Right atrium auricular region (tissue), 2 donors: ENCODE measurements around the gene NXPH4. TPM values are rescaled to one million over a fixed set of nuclear protein-coding genes. Genes with fewer than 3 reads are reported as not detected.

Experiments
- DNase-seq: peaks from one replicate; pipeline ENCODE4 v3.0.0-alpha.2; 2019; ENCODE audit warnings: low spot score
- H3K27ac ChIP-seq, 2 donors: fragments of 200-600 bp; sonication (generic); 1 replicate in 1 of 2; 2 replicates in 1 of 2; pipeline ENCODE4 v1.5.1; 2016 to 2019
- H3K27me3 ChIP-seq, 2 donors: fragments of 200-600 bp; sonication (generic); one replicate each; pipeline versions ENCODE4 v1.5.1 to v1.6.0; 2017 to 2019
- H3K36me3 ChIP-seq: fragments of 200-600 bp; sonication (generic); one replicate; pipeline ENCODE4 v1.5.1; 2016
- H3K4me1 ChIP-seq, 2 donors: fragments of 200-600 bp; sonication (generic); one replicate each; pipeline versions ENCODE4 v1.5.1 to v1.6.0; 2017 to 2019
- H3K4me3 ChIP-seq, 2 donors: fragments of 200-600 bp; sonication (generic); 1 replicate in 1 of 2; 2 replicates in 1 of 2; pipeline ENCODE4 v1.5.1; 2017 to 2019; ENCODE audit warnings: mild to moderate bottlenecking in 1 of 2, moderate library complexity in 1 of 2
- H3K9me3 ChIP-seq, 2 donors: fragments of 200-600 bp; sonication (generic); one replicate each; pipeline ENCODE4 v1.5.1; 2019
- CTCF ChIP-seq, 2 donors: fragments of 200-600 bp; sonication (generic); IDR thresholded peaks; one replicate each; pipeline ENCODE4 v1.5.1; 2019; ENCODE audit warnings: antibody characterized with exemption in 2 of 2
- microRNA counts, 2 donors: library from miRNA; unstranded; fragments of <30 nt; microRNA quantifications; one replicate each; lab custom pipeline; 2016 to 2017
- microRNA-seq, 2 donors: library from miRNA; unstranded; fragments of <30 nt; microRNA quantifications; one replicate each; pipeline ENCODE4, GENCODE V29; 2016 to 2017; ENCODE audit warnings: borderline number of aligned reads in 2 of 2, borderline replicate concordance in 1 of 2
- total RNA-seq, 2 donors: library from RNA; depleted of rRNA; stranded (reverse); fragments of >200 nt; gene quantifications; one replicate each; pipeline ENCODE4 v1.1.0, GENCODE V29; 2016

NXPH4 gene
- total RNA-seq, 2 donors from 2014 or later = 0.28 to 1.1 TPM

GRCh38 chr12:57272337-57273151, 56.0 kb downstream of the NXPH4 start:
- Histone ChIP-seq H3K36me3 (peaks cover 30% of the 10 kb centered on the region), H3K27me3 (no peaks in the 10 kb centered on the region), H3K9me3 (no peaks in the 10 kb centered on the region), H3K4me3 (no peak overlapping the region), H3K27ac (no peak overlapping the region), H3K4me1 (peaks cover 0 to 10% of the 10 kb centered on the region in 2 donors)
- no peak for DNase-seq
- TF ChIP-seq CTCF (IDR thresholded peaks at IDR 0.05) = no peak

- Histone ChIP-seq H3K4me3 (no peak overlapping the region), H3K4me1 (peaks cover 0 to 10% of the 10 kb centered on the region in 2 donors), H3K36me3 (peaks cover 29% of the 10 kb centered on the region), H3K27ac (no peak overlapping the region), H3K27me3 (no peaks in the 10 kb centered on the region), H3K9me3 (no peaks in the 10 kb centered on the region)
- DNase-seq = no peak
- TF ChIP-seq CTCF (IDR thresholded peaks at IDR 0.05) = no peak
Measured at GRCh38 chr12:57273516-57273915, 56.9 kb downstream of the NXPH4 start.

MicroRNA genes within 50 kb of the gene (microRNA counts, 767-probe panel; counts per million panel counts)
- 0 to 31.0 counts per million in 2 donors for microRNA hsa-miR-1228-3p (lab: Ali Mortazavi, UCI)

Small RNA genes within 50 kb of the gene (microRNA-seq; reads per million reads assigned to microRNA genes)
- 1.4 to 2.1 reads per million in 2 donors for gene MIR1228

Other genes starting within 250 kb of the NXPH4 start
- gene ZBTB39, start 210.2 kb upstream of the NXPH4 start, total RNA-seq = 1 to 10 TPM; 3.0 to 5.9 TPM
- not detected for gene TAC3, start 200.3 kb upstream of the NXPH4 start, total RNA-seq
- under 1 TPM in 1 of 2 donors, not detected in 1; 0.08 TPM for gene MYO1A, start 166.7 kb upstream of the NXPH4 start, total RNA-seq
- 1 to 10 TPM; 1.9 to 2.2 TPM for gene NEMP1, start 138.0 kb upstream of the NXPH4 start, total RNA-seq
- gene NAB2, start 127.7 kb upstream of the NXPH4 start, total RNA-seq = 10 to 100 TPM in 1 of 2 donors, 1 to 10 TPM in 1; 9.0 to 21.1 TPM
- gene STAT6, start 105.4 kb upstream of the NXPH4 start, total RNA-seq = 10 to 100 TPM; 34.3 to 64.3 TPM
- 100 to 1,000 TPM in 1 of 2 donors, 10 to 100 TPM in 1; 89.4 to 211 TPM for gene LRP1, start 88.3 kb upstream of the NXPH4 start, total RNA-seq
- not detected for gene LRP1-AS, start 69.2 kb upstream of the NXPH4 start, total RNA-seq
- 10 to 100 TPM; 16.6 to 33.0 TPM for gene SHMT2, start 12.9 kb downstream of the NXPH4 start, total RNA-seq
- under 1 TPM; 0.48 to 0.59 TPM for gene STAC3, start 34.4 kb downstream of the NXPH4 start, total RNA-seq
- gene R3HDM2, start 214.2 kb downstream of the NXPH4 start, total RNA-seq = 10 to 100 TPM; 31.7 to 47.8 TPM
- gene INHBC, start 218.0 kb downstream of the NXPH4 start, total RNA-seq = not detected
- not detected for gene INHBE, start 238.5 kb downstream of the NXPH4 start, total RNA-seq
- gene GLI1, start 243.0 kb downstream of the NXPH4 start, total RNA-seq = 1 to 10 TPM in 1 of 2 donors, not detected in 1; 1.2 TPM